HepG2 (cell line): Measurements from ENCODE around the gene GPLD1. TPM values are rescaled to one million over a fixed set of nuclear protein-coding genes. Genes with fewer than 3 reads are reported as not detected.

Experiments used
- ARHGAP35 ChIP-seq: sonication (generic); formaldehyde crosslinking; IDR thresholded peaks from 2 replicates; pipeline ENCODE4 v1.9.0; 2022; ENCODE audit warnings: mild to moderate bottlenecking, inconsistent platforms, moderate library complexity, missing genetic modification reagents, borderline replicate concordance
- ATAD3A ChIP-seq: sonication (generic); formaldehyde crosslinking; IDR thresholded peaks from 2 replicates; pipeline ENCODE4 v1.4.0; 2020; ENCODE audit warnings: missing genetic modification reagents
- CAMTA2 ChIP-seq: sonication (generic); formaldehyde crosslinking; IDR thresholded peaks from 2 replicates; pipeline ENCODE4 v1.4.0; 2020; ENCODE audit warnings: mild to moderate bottlenecking, missing genetic modification reagents, borderline replicate concordance
- GABPA ChIP-seq, 2 experiments: IDR thresholded peaks; 2 replicates each; pipeline ENCODE4 v1.6.1; 2011 to 2016; ENCODE audit warnings: low read depth in 2 of 2, low read length in 1 of 2, missing biosample characterization in 1 of 2, missing genetic modification characterization in 1 of 2
- HNRNPUL1 ChIP-seq: fragments of 200-400 bp; formaldehyde crosslinking; IDR thresholded peaks from 2 replicates; pipeline ENCODE4 v1.6.1; 2017; ENCODE audit warnings: low read depth, mild to moderate bottlenecking, low read length, moderate library complexity
- IKZF1 ChIP-seq: fragments of 450-650 bp; IDR thresholded peaks from 2 replicates; pipeline ENCODE4 v1.7.1; 2016
- KDM5A ChIP-seq: fragments of 200-600 bp; sonication (generic); IDR thresholded peaks from 2 replicates; pipeline ENCODE4 v1.7.0; 2018; ENCODE audit warnings: antibody characterized with exemption, mild to moderate bottlenecking, low read length, borderline replicate concordance
- KDM5B ChIP-seq: sonication (generic); formaldehyde crosslinking; IDR thresholded peaks from 2 replicates; pipeline ENCODE4 v1.4.0; 2020; ENCODE audit warnings: missing genetic modification reagents, mild to moderate bottlenecking, borderline replicate concordance
- MTA1 ChIP-seq: sonication (generic); formaldehyde crosslinking; IDR thresholded peaks from 2 replicates; pipeline ENCODE4 v1.4.0; 2020; ENCODE audit warnings: missing genetic modification reagents, mild to moderate bottlenecking, borderline replicate concordance
- RFXANK ChIP-seq: IDR thresholded peaks from 2 replicates; pipeline ENCODE4 v1.6.1; 2016
- RNF2 ChIP-seq: fragments of 450-650 bp; conservative IDR thresholded peaks from 2 replicates; pipeline ENCODE4 v1.6.1; 2016; ENCODE audit warnings: low read depth
- SIN3A ChIP-seq: IDR thresholded peaks from 2 replicates; pipeline ENCODE4 v1.6.1; 2011; ENCODE audit warnings: low read depth, mild to moderate bottlenecking, control low read depth, low read length, borderline replicate concordance
- TCF12 ChIP-seq, 2 experiments: fragments of 450-650 bp in 1 of 2; sonication (generic) in 1 of 2; formaldehyde crosslinking in 1 of 2; IDR thresholded peaks; 2 replicates each; pipeline versions ENCODE4 v1.6.1 to v1.8.0; 2017 to 2022; ENCODE audit warnings: antibody characterized with exemption in 1 of 2, mild to moderate bottlenecking in 1 of 2, missing genetic modification reagents in 1 of 2, moderate library complexity in 1 of 2
- ZBTB7B ChIP-seq: sonication (generic); formaldehyde crosslinking; IDR thresholded peaks from 2 replicates; pipeline ENCODE4 v1.4.0; 2020; ENCODE audit warnings: missing genetic modification reagents
- ZNF33B ChIP-seq: sonication (generic); formaldehyde crosslinking; IDR thresholded peaks from 2 replicates; pipeline ENCODE4 v1.5.1; 2020; ENCODE audit warnings: mild to moderate bottlenecking, missing genetic modification reagents
- ZNF7 ChIP-seq: IDR thresholded peaks from 2 replicates; pipeline ENCODE4 v1.6.1; 2016; ENCODE audit warnings: missing biosample characterization, missing genetic modification reagents
- polyA plus RNA-seq, 8 experiments: library from polyadenylated mRNA; depleted of rRNA in 3 of 8; stranded (reverse) in 7 of 8; unstranded in 1 of 8; fragments of >200 nt; fragmentation: Illumina TruSeq in 4 of 8; extraction: Trizol in 4 of 8; gene quantifications; 2 replicates each; pipeline versions ENCODE4 v1.2.1 to v1.2.3, GENCODE V29; 2011 to 2016; ENCODE audit warnings: low read depth in 4 of 8, missing spikeins in 1 of 8, mixed read lengths in 1 of 8; ENCODE audit not compliant: insufficient read depth in 1 of 8
- total RNA-seq, 5 experiments: library from RNA; depleted of rRNA; stranded (reverse); fragments of >200 nt; fragmentation: Illumina TruSeq; extraction: Trizol; gene quantifications; 2 replicates each; pipeline ENCODE4 v1.2.3, GENCODE V29; 2016; ENCODE audit warnings: low read depth in 1 of 5
- TF ChIP-seq, protein P1 (sequence below): IDR thresholded peaks from 2 replicates; pipeline ENCODE4 v1.4.0; 2020; ENCODE audit warnings: mild to moderate bottlenecking, missing genetic modification reagents
- TF ChIP-seq, protein P2 (sequence below): sonication (generic); formaldehyde crosslinking; IDR thresholded peaks from 2 replicates; pipeline ENCODE4 v1.5.0; 2020; ENCODE audit warnings: missing genetic modification reagents
- TF ChIP-seq, protein P3 (sequence below): sonication (generic); formaldehyde crosslinking; IDR thresholded peaks from 2 replicates; pipeline ENCODE4 v1.4.0; 2020; ENCODE audit warnings: missing genetic modification reagents, mild to moderate bottlenecking, borderline replicate concordance
- TF ChIP-seq, protein P4 (sequence below): sonication (generic); formaldehyde crosslinking; IDR thresholded peaks from 2 replicates; pipeline ENCODE4 v1.5.0; 2020; ENCODE audit warnings: missing genetic modification reagents
- TF ChIP-seq, protein P5 (sequence below): sonication (generic); formaldehyde crosslinking; conservative IDR thresholded peaks from 2 replicates; pipeline ENCODE4 v1.4.0; 2020; ENCODE audit warnings: missing genetic modification reagents

Gene GPLD1
- total and polyA plus RNA-seq, 2 of the 13 experiments (the other 11 are each of a cell fraction or from before 2014, with no cell fraction given) = 6.2 to 7.6 TPM

DNA sequence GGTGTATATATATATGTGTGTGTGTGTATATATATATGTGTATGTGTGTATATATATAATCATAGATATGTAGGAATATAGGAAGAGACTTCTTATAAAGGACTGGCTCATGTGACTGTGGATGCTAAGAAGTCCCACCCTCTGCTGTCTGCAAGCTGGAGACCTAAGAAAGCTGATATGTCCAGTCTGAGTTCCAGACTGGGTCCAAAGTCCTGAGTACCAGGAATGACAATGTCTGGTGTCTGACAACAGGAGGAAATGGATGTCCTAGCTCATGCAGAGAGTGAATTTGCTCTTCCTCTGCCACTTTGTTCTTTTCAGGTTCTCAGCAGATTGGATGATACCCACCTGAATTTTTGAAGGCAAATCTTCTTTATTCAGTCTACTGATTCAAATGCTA is 12.5 kb upstream of the GPLD1 start (continued):
- TF ChIP-seq, protein P1, sequence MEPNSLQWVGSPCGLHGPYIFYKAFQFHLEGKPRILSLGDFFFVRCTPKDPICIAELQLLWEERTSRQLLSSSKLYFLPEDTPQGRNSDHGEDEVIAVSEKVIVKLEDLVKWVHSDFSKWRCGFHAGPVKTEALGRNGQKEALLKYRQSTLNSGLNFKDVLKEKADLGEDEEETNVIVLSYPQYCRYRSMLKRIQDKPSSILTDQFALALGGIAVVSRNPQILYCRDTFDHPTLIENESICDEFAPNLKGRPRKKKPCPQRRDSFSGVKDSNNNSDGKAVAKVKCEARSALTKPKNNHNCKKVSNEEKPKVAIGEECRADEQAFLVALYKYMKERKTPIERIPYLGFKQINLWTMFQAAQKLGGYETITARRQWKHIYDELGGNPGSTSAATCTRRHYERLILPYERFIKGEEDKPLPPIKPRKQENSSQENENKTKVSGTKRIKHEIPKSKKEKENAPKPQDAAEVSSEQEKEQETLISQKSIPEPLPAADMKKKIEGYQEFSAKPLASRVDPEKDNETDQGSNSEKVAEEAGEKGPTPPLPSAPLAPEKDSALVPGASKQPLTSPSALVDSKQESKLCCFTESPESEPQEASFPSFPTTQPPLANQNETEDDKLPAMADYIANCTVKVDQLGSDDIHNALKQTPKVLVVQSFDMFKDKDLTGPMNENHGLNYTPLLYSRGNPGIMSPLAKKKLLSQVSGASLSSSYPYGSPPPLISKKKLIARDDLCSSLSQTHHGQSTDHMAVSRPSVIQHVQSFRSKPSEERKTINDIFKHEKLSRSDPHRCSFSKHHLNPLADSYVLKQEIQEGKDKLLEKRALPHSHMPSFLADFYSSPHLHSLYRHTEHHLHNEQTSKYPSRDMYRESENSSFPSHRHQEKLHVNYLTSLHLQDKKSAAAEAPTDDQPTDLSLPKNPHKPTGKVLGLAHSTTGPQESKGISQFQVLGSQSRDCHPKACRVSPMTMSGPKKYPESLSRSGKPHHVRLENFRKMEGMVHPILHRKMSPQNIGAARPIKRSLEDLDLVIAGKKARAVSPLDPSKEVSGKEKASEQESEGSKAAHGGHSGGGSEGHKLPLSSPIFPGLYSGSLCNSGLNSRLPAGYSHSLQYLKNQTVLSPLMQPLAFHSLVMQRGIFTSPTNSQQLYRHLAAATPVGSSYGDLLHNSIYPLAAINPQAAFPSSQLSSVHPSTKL (CRISPR knock-in tag) = peak; percentile 50; the same call in 1 of the 2 replicates
- no peak for TF ChIP-seq SIN3A
- no peak for TF ChIP-seq IKZF1
- TF ChIP-seq, protein P2, sequence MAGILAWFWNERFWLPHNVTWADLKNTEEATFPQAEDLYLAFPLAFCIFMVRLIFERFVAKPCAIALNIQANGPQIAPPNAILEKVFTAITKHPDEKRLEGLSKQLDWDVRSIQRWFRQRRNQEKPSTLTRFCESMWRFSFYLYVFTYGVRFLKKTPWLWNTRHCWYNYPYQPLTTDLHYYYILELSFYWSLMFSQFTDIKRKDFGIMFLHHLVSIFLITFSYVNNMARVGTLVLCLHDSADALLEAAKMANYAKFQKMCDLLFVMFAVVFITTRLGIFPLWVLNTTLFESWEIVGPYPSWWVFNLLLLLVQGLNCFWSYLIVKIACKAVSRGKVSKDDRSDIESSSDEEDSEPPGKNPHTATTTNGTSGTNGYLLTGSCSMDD = no peak
- TF ChIP-seq GABPA (IDR thresholded peaks at IDR 0.05; ENCODE audit: low read depth, low read length) = no peak
- no peak for TF ChIP-seq GABPA (CRISPR knock-in tag; IDR thresholded peaks at IDR 0.05; ENCODE audit: low read depth)
- TF ChIP-seq RNF2 = no peak
- no peak for TF ChIP-seq ARHGAP35 (CRISPR knock-in tag)
- TF ChIP-seq, protein P3, sequence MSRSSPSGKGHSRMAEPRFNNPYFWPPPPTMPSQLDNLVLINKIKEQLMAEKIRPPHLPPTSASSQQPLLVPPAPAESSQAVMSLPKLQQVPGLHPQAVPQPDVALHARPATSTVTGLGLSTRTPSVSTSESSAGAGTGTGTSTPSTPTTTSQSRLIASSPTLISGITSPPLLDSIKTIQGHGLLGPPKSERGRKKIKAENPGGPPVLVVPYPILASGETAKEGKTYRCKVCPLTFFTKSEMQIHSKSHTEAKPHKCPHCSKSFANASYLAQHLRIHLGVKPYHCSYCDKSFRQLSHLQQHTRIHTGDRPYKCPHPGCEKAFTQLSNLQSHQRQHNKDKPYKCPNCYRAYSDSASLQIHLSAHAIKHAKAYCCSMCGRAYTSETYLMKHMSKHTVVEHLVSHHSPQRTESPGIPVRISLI (CRISPR knock-in tag) = no peak
- no peak for TF ChIP-seq HNRNPUL1
- no peak for TF ChIP-seq ZBTB7B (CRISPR knock-in tag)
- no peak for TF ChIP-seq ZNF7 (CRISPR knock-in tag)
- TF ChIP-seq RFXANK (CRISPR knock-in tag) = no peak
- no peak for TF ChIP-seq KDM5A
- TF ChIP-seq ATAD3A (CRISPR knock-in tag) = no peak
- TF ChIP-seq, protein P4, sequence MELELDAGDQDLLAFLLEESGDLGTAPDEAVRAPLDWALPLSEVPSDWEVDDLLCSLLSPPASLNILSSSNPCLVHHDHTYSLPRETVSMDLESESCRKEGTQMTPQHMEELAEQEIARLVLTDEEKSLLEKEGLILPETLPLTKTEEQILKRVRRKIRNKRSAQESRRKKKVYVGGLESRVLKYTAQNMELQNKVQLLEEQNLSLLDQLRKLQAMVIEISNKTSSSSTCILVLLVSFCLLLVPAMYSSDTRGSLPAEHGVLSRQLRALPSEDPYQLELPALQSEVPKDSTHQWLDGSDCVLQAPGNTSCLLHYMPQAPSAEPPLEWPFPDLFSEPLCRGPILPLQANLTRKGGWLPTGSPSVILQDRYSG (CRISPR knock-in tag) = no peak
- TF ChIP-seq TCF12 (IDR thresholded peaks at IDR 0.05) = no peak
- no peak for TF ChIP-seq TCF12 (CRISPR knock-in tag; IDR thresholded peaks at IDR 0.05)
- TF ChIP-seq, protein P5, sequence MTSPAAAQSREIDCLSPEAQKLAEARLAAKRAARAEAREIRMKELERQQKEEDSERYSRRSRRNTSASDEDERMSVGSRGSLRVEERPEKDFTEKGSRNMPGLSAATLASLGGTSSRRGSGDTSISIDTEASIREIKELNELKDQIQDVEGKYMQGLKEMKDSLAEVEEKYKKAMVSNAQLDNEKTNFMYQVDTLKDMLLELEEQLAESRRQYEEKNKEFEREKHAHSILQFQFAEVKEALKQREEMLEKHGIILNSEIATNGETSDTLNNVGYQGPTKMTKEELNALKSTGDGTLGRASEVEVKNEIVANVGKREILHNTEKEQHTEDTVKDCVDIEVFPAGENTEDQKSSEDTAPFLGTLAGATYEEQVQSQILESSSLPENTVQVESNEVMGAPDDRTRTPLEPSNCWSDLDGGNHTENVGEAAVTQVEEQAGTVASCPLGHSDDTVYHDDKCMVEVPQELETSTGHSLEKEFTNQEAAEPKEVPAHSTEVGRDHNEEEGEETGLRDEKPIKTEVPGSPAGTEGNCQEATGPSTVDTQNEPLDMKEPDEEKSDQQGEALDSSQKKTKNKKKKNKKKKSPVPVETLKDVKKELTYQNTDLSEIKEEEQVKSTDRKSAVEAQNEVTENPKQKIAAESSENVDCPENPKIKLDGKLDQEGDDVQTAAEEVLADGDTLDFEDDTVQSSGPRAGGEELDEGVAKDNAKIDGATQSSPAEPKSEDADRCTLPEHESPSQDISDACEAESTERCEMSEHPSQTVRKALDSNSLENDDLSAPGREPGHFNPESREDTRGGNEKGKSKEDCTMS (CRISPR knock-in tag) = no peak
- TF ChIP-seq KDM5B = no peak
- TF ChIP-seq ZNF33B (CRISPR knock-in tag) = no peak
- TF ChIP-seq CAMTA2 = no peak
- TF ChIP-seq MTA1 (CRISPR knock-in tag) = no peak
